Measurements from ENCODE around the gene SARNP.
A peak's percentile ranks its signal among the peaks of the same experiment; 100 is the strongest.

SARNP gene

GRCh38 chr12:55830601-55831446 is 13.3 kb upstream of the SARNP start:
- in situ Hi-C loops (cut with HindIII; ENCODE audit: low pct_unique_long_range_greater_than_20kb, low sequenced_read_pairs): no loop called here
- DNase-seq (ENCODE audit: low read depth in 1 of 2, low spot score in 1 of 2): peak; percentile 34 to 54
- no peak for TF ChIP-seq JUND (IDR thresholded peaks at IDR 0.05; ENCODE audit: low read depth)

GRCh38 chr12:55829967-55830600 is 12.6 kb upstream of the SARNP start:
- peak; percentile 36 to 52 for DNase-seq (ENCODE audit: low read depth in 1 of 2, low spot score in 1 of 2)
- in situ Hi-C loops (cut with HindIII; ENCODE audit: low pct_unique_long_range_greater_than_20kb, low sequenced_read_pairs): no loop called here
- no peak for TF ChIP-seq JUND (IDR thresholded peaks at IDR 0.05; ENCODE audit: low read depth)

GRCh38 chr12:55828357-55828756 is 10.8 kb upstream of the SARNP start:
- TF ChIP-seq JUND (IDR thresholded peaks at IDR 0.05; ENCODE audit: low read depth): no peak
- no peak for DNase-seq (ENCODE audit: low read depth in 1 of 2, low spot score in 1 of 2)
- in situ Hi-C loops (cut with HindIII; ENCODE audit: low pct_unique_long_range_greater_than_20kb, low sequenced_read_pairs): no loop called here

- DNase-seq (ENCODE audit: low read depth in 1 of 2, low spot score in 1 of 2): no peak
- TF ChIP-seq JUND (IDR thresholded peaks at IDR 0.05; ENCODE audit: low read depth): no peak
- in situ Hi-C loops (cut with HindIII; ENCODE audit: low pct_unique_long_range_greater_than_20kb, low sequenced_read_pairs): no loop called here
Measured at GRCh38 chr12:55827806-55828205, 10.3 kb upstream of the SARNP start.

- TF ChIP-seq JUND (IDR thresholded peaks at IDR 0.05; ENCODE audit: low read depth): no peak
- in situ Hi-C loops (cut with HindIII; ENCODE audit: low pct_unique_long_range_greater_than_20kb, low sequenced_read_pairs): no loop called here
- no peak for DNase-seq (ENCODE audit: low read depth in 1 of 2, low spot score in 1 of 2)
Measured at GRCh38 chr12:55824726-55825125, 7.2 kb upstream of the SARNP start.

- in situ Hi-C loops (cut with HindIII; ENCODE audit: low pct_unique_long_range_greater_than_20kb, low sequenced_read_pairs): no loop called here
- no peak for TF ChIP-seq JUND (IDR thresholded peaks at IDR 0.05; ENCODE audit: low read depth)
- DNase-seq (ENCODE audit: low read depth in 1 of 2, low spot score in 1 of 2): no peak
Measured at GRCh38 chr12:55823419-55823818, 5.9 kb upstream of the SARNP start.

- DNase-seq (ENCODE audit: low read depth in 1 of 2, low spot score in 1 of 2): no peak
- in situ Hi-C loops (cut with HindIII; ENCODE audit: low pct_unique_long_range_greater_than_20kb, low sequenced_read_pairs): no loop called here
Measured at GRCh38 chr12:55822228-55822627, 4.7 kb upstream of the SARNP start.

GRCh38 chr12:55820679-55821078 is 3.2 kb upstream of the SARNP start:
- TF ChIP-seq JUND (IDR thresholded peaks at IDR 0.05; ENCODE audit: low read depth): no peak
- in situ Hi-C loops (cut with HindIII; ENCODE audit: low pct_unique_long_range_greater_than_20kb, low sequenced_read_pairs): no loop called here
- peak in 1 of 2 experiments; percentile 51 for DNase-seq (ENCODE audit: low read depth in 1 of 2, low spot score in 1 of 2)

More at GRCh38 chr12:55822228-55822627, 4.7 kb upstream of the SARNP start:
- TF ChIP-seq JUND (IDR thresholded peaks at IDR 0.05; ENCODE audit: low read depth): no peak

GRCh38 chr12:55818886-55819285 is 1.4 kb upstream of the SARNP start:
- no peak for DNase-seq (ENCODE audit: low read depth in 1 of 2, low spot score in 1 of 2)
- no peak for TF ChIP-seq JUND (IDR thresholded peaks at IDR 0.05; ENCODE audit: low read depth)
- in situ Hi-C loops (cut with HindIII; ENCODE audit: low pct_unique_long_range_greater_than_20kb, low sequenced_read_pairs): no loop called here

GRCh38 chr12:55818140-55818728 is 710 bp upstream of the SARNP start:
- TF ChIP-seq JUND (IDR thresholded peaks at IDR 0.05; ENCODE audit: low read depth): no peak

GRCh38 chr12:55816881-55817344 is 611 bp downstream of the SARNP start:
- no peak for TF ChIP-seq JUND (IDR thresholded peaks at IDR 0.05; ENCODE audit: low read depth)
- in situ Hi-C loops (cut with HindIII; ENCODE audit: low pct_unique_long_range_greater_than_20kb, low sequenced_read_pairs): no loop called here
- DNase-seq (ENCODE audit: low read depth in 1 of 2, low spot score in 1 of 2): no peak

More at GRCh38 chr12:55818140-55818728, 710 bp upstream of the SARNP start:
- DNase-seq (ENCODE audit: low read depth in 1 of 2, low spot score in 1 of 2): peak in 1 of 2 experiments; percentile 39
- in situ Hi-C loops (cut with HindIII; ENCODE audit: low pct_unique_long_range_greater_than_20kb, low sequenced_read_pairs): no loop called here

GRCh38 chr12:55815473-55815872 is 2.1 kb downstream of the SARNP start:
- in situ Hi-C loops (cut with HindIII; ENCODE audit: low pct_unique_long_range_greater_than_20kb, low sequenced_read_pairs): no loop called here
- TF ChIP-seq JUND (IDR thresholded peaks at IDR 0.05; ENCODE audit: low read depth): no peak

GRCh38 chr12:55814257-55814656 is 3.3 kb downstream of the SARNP start:
- in situ Hi-C loops (cut with HindIII; ENCODE audit: low pct_unique_long_range_greater_than_20kb, low sequenced_read_pairs): no loop called here
- no peak for DNase-seq (ENCODE audit: low read depth in 1 of 2, low spot score in 1 of 2)
- TF ChIP-seq JUND (IDR thresholded peaks at IDR 0.05; ENCODE audit: low read depth): no peak

More at GRCh38 chr12:55815473-55815872, 2.1 kb downstream of the SARNP start:
- no peak for DNase-seq (ENCODE audit: low read depth in 1 of 2, low spot score in 1 of 2)
